NCI-H524 (cell line): ENCODE measurements around the gene CCR1.
"Not testable (repeated sequence)": the region's sequence is repeated elsewhere in the genome, so short reads cannot be mapped to it uniquely, and the experiment has no call there.

Source experiments
- DNase-seq, 2 experiments: peaks; one replicate each; lab custom pipeline; 2025; lab: John Stamatoyannopoulos, UW

The CCR1 gene

GRCh38 chr3:46212101-46212500 is 4.0 kb upstream of the CCR1 start:
- DNase-seq = no peak

DNA sequence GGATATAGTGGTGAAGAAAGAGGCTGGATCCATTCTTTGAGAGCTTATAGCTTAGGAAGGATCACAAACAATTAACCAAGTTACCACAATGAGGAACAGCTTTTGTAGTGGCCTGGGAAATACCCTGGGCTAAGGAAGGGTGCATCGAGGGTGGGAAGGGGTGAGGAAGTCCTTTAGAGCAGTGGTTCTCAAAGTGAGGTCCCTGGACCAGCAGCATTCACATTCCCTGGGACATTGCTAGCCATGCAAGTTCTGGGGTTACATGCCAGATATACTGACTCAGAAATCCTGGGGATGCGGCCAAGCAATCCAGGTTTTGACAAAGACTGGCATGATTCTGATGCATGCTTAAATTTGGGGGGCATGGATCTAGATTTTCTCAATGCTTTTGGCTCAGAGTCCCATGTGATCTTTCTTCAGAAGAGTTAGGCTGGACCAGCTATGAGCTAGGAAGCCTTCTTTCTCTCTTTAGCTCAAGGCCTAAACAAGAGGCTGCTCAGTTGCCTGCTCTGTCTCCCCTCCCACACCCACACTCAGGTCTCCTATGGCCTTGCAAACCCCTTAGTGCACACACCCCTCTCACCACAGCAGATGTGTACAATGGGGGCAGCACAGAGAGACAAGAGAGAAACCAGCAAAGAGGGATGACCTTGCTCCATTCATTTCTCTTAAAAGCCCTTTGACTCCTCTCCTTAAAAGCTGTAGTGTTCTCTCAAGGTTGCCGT is 1.8 kb upstream of the CCR1 start:
- DNase-seq = no peak

GRCh38 chr3:46209053-46209452 is 940 bp upstream of the CCR1 start:
- DNase-seq = no peak

- not testable (repeated sequence) for DNase-seq
These were observed 599 bp downstream of the CCR1 start for GRCh38 chr3:46207514-46207913.

GRCh38 chr3:46206282-46207015 is 1.7 kb downstream of the CCR1 start:
- no peak for DNase-seq

GRCh38 chr3:46205286-46205960 is 2.7 kb downstream of the CCR1 start:
- DNase-seq = no peak

GRCh38 chr3:46203681-46204080 is 4.4 kb downstream of the CCR1 start:
- DNase-seq = no peak

- no peak for DNase-seq
These were observed 5.6 kb downstream of the CCR1 start for GRCh38 chr3:46202535-46202934.

DNA sequence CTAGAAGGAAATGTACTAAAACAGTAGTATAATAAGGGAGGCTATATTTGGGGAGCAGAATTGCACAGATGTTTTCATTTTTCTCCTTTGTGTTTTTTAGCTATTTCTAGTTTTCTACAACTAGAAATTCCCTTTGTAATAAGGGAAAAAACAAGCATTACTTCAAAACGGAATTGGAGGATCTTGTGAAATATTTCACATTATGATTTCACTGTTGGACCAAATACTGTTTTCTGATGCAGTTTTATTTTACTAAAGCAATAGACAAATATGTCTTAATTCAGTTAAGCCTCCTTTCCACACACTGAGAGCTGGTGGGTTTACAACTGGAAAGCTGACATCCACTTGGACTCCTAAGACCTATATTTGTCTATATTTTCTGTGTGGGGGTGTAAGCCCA is 7.3 kb downstream of the CCR1 start:
- no peak for DNase-seq

DNA sequence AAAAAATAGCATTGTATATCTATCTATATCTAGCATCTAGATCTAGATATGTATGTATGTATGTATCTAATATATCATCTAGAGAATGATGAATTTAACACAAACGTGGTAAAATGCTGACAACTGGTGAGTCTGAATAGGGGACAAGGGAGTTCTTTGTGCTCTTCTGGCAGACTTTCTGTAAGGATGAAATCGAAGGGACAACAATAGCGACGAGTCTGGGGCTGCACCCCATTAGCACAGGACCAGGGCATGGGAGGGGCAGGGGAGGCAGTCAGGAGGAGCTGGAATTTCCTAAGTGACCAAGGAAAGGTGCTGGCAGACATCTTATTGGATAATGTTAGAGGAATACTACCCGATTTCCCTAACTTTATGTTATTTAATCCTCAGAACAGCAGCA is 7.9 kb downstream of the CCR1 start:
- no peak for DNase-seq

DNA sequence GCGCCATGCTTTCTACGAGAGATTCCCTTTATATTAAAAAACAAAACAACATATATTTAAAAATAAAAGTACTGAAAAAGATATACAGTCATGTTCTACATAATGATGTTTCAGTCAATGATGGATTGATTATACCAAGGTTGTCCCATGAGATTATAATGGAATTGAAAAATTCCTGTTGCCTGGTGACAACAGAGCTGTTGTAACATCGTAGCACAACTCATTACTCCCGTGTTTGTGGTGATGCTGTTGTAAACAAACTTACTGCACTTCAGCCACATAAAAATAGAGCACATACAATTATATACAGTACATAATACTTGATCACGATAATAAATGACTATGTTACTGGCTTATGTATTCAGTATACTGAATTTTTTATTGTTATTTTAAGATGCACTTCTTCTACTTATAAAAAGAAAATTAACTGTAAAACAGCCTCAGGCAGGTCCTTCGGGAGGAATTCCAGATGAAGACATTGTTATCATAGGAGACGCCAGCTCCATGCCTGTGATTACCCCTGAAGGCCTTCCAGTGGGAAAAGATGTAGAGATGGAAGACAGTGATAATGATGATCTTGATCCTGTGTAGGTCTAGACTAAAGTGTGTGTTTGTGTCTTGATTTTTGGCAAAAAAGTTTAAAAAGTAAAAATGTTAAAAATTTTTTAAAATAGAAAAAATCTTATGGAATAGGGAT is 11.7 kb downstream of the CCR1 start:
- no peak for DNase-seq

DNA sequence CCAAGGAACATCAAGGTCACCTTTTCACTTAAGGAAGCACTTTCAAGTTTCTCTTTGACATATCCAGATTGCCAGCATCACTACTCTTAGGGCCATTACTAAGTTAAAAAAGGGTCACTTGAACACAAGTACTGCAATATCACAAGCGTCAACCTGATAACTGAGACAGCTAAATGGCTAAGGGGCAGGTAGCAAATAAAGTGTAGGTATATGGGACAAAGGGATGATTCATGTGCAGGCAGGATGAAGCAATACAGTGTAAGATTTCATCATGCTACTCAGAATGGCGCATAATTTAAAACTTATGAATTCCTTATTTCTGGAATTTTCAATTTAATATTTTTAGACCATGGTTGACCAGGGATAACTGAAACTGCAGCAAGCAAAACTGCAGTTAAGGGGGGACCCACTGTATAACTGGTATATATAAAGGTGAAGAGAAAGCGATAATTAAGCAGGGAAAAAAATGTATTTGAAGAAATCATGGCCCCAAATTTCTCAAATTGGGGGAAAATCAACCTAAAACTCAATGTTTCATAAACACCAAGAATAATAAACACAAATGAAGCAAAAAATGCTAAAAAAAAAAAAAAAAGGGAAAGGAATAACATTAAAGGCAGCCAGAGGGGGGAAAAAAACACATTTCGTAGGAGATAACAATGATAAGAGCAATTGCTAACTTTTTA is 13.1 kb downstream of the CCR1 start:
- no peak for DNase-seq

GRCh38 chr3:46193436-46193835 is 14.7 kb downstream of the CCR1 start:
- no peak for DNase-seq

GRCh38 chr3:46192939-46193338 is 15.2 kb downstream of the CCR1 start:
- DNase-seq = no peak

DNA sequence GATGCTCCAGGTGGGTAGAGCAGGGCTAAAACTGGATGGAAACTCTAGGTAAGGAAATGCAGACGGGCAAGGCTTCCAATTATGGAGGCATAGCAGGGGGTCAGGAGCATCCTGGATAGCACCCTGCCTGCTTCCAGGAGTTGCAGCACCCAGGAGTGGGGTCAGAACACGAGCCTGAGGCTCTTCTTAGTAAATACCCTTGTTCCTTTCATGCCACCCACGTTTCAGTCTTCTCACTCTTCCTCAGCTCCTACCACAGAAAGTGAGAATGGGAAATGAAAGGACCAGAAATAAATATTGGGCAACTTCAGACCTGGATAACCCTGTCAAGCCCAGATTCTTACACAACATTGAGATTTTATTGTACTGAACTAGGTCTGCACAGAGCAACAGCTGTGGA is 16.4 kb downstream of the CCR1 start:
- DNase-seq = no peak

- DNase-seq = no peak
These were observed 19.4 kb downstream of the CCR1 start for GRCh38 chr3:46188708-46189107.

GRCh38 chr3:46187876-46188275 is 20.2 kb downstream of the CCR1 start:
- DNase-seq = no peak

DNA sequence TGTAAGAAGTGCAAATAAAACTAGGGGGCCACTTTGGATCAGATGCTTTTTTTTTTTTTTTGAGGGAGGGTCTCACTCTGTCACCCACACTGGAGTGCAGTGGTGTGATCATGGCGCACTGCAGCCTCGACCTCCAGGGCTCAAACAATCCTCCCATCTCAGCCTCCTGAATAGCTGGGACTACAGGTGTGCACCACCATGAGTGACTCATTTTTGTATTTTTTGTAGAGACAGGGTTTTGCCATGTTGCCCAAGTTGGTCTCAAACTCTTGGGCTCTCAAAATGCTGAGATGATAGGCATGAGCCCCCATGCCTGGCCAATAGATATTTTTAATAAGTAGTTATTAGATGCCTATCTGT is 20.8 kb downstream of the CCR1 start:
- DNase-seq = no peak

DNA sequence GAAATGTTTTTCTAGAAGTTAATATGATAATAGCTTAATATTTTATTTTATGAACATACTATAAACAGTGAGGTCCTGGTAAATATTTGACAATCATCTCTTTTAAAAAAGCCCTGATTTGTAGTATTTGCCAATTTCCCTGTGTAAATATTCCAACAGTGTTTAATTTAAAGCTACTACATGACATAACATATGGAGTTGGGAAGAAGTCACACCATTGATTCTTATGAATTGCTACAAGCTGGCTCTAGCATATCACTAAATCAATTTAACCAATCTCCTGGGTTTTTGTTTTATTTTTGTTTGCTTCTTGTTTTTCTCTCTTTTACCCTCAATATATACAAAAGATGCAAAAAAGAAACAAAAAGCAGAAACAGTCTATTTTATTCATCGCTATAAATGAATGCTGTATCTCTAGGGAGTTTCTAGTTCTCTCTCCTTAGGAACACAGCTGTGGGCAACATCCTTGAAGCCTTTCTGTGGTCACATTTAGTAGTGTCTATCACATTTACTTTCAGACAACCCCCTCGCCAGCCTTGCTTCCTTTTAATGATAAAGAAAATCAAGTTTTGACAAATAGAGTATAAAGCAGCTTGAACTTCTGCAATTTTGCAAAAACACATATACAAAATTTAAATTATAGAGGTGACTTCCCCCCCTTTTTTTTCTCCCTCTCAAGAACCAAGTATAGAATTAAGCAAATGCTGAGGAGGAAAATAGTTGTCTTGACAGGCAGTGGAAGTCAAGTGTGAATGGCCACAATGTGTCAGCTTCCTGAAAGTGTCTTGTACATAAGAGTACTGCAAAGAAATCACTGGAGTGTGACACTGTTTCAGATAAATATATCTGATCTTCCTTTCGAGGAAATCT is 21.4 kb downstream of the CCR1 start:
- no peak for DNase-seq

GRCh38 chr3:46184469-46184868 is 23.6 kb downstream of the CCR1 start:
- no peak for DNase-seq

- DNase-seq = peak in 1 of 2 experiments; percentile 1
These were observed 24.8 kb downstream of the CCR1 start for GRCh38 chr3:46183330-46183729.
